AG04449 (cell line): ENCODE measurements around the gene KRTAP10-7.
"Not testable (repeated sequence)": the region's sequence is repeated elsewhere in the genome, so short reads cannot be mapped to it uniquely, and the experiment has no call there.

ENCODE experiments used
- CTCF ChIA-PET: fragments of 350-600 bp; formaldehyde crosslinking; extraction: SDS; loops from one replicate; lab custom pipeline; 2021; ENCODE audit warnings: antibody characterized with exemption; lab: Yijun Ruan, JAX
- POLR2A ChIA-PET: fragments of 400-600, 350-600 bp; formaldehyde crosslinking; extraction: SDS; loops from one replicate; lab custom pipeline; 2020; ENCODE audit warnings: antibody characterized with exemption, inconsistent platforms; lab: Yijun Ruan, JAX
- DNase-seq: peaks from one replicate; pipeline ENCODE4 v3.0.0-alpha.2; 2010; ENCODE audit warnings: low read depth, low spot score
- H3K4me3 ChIP-seq: 2 replicates; pipeline ENCODE4 v1.5.1; 2011; ENCODE audit warnings: low read depth, mild to moderate bottlenecking, control low read depth, low read length
- TF ChIP-seq, protein P1 (sequence below): IDR thresholded peaks from one replicate; pipeline ENCODE4 v1.5.1; 2011; ENCODE audit warnings: mild to moderate bottlenecking, moderate library complexity, low read length, control low read depth, inconsistent platforms; ENCODE audit not compliant: insufficient read depth; ENCODE audit errors: missing control alignments

KRTAP10-7 gene

DNA sequence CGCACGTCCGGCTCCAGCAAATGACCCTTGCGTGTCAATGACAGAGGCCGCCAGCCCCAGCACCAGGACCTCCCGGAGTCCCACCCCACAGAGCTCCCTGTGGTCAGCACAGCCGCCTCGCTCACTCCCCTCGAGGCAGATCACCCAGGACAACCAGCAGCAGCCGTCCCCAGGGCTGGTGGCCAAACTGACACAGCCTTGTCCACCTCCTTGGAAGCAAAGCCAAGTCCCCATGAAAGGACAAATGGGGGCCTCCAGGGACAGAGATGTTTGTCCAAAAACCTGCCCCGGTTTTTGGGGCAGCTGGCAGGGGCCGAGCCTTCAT is 38.9 kb downstream of the KRTAP10-7 start:
- TF ChIP-seq, protein P1, sequence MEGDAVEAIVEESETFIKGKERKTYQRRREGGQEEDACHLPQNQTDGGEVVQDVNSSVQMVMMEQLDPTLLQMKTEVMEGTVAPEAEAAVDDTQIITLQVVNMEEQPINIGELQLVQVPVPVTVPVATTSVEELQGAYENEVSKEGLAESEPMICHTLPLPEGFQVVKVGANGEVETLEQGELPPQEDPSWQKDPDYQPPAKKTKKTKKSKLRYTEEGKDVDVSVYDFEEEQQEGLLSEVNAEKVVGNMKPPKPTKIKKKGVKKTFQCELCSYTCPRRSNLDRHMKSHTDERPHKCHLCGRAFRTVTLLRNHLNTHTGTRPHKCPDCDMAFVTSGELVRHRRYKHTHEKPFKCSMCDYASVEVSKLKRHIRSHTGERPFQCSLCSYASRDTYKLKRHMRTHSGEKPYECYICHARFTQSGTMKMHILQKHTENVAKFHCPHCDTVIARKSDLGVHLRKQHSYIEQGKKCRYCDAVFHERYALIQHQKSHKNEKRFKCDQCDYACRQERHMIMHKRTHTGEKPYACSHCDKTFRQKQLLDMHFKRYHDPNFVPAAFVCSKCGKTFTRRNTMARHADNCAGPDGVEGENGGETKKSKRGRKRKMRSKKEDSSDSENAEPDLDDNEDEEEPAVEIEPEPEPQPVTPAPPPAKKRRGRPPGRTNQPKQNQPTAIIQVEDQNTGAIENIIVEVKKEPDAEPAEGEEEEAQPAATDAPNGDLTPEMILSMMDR = no peak
- no peak overlapping the region for H3K4me3 ChIP-seq
- ChIA-PET CTCF (no interaction called here), POLR2A (no interaction called here)
- no peak for DNase-seq

GRCh38 chr21:44640761-44641160 is 40.4 kb downstream of the KRTAP10-7 start:
- ChIA-PET POLR2A (no interaction called here), CTCF (no interaction called here)
- DNase-seq = no peak
- no peak overlapping the region for H3K4me3 ChIP-seq
- TF ChIP-seq, protein P1 = no peak

DNA sequence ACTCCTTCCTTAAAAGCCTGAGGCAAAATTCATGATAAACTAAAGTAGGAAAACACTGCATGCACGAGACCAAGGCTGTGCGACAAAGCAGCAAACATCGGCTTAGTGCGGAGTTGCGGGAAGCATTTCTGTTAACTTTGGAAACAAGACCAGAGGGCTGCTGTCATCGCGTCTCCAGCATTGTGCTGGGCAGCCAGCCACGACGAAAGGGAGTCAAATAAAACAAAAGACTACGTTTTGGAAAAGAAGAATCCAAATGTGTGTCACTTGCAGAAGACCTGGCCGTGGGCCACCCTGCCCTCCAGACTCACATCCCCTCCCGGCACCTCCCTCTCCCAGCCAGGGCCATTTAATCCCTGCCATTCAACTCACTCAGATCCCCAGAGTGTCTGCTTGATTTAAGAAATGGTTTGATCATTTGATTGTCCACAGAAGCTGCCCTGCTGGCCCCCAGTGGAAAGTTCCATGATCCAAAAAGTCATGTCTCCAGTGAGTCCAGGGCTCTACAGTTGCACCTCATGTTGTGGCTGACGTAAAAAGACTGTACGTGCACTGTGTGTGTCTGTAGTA is 43.4 kb downstream of the KRTAP10-7 start:
- no peak overlapping the region for H3K4me3 ChIP-seq
- TF ChIP-seq, protein P1 = no peak
- ChIA-PET POLR2A (no interaction called here), CTCF (no interaction called here)
- no peak for DNase-seq

DNA sequence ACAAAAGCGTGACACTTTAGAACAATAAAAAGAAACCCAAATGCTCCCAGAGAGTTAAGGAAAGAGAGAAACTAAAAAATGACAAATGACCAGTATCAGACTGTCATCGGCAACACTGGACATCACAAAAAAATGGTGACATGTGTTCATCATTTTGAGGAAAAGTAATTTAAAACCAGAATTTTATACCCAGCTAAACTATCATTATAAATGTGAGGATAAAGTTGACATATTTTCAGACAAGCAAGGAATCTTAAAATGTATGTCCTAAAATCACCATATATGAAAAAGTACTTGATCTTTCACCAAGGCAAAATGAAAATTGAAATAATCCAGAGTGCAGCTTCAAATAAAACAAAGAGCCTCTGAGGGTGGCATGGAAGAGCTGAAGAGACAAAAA is 44.5 kb downstream of the KRTAP10-7 start:
- CTCF ChIA-PET = interaction anchor here (0.9 kb wide), 1 partner anchor 11 kb away, joined by 3 read pairs; no protein-coding TSS in a partner anchor
- no peak for DNase-seq

GRCh38 chr21:44646366-44647221 is 46.2 kb downstream of the KRTAP10-7 start, which contains the start of gene KRTAP10-11:
TSS of gene KRTAP10-11 (plus strand) at chr21:44646414. CDS start at chr21:44646459, 45 bp downstream.
- POLR2A ChIA-PET, H3K4me3 ChIP-seq, DNase-seq, CTCF ChIA-PET: not testable (repeated sequence)

More for the DNA sequence above, 44.5 kb downstream of the KRTAP10-7 start:
- no peak overlapping the region for H3K4me3 ChIP-seq
- TF ChIP-seq, protein P1 = no peak
- POLR2A ChIA-PET = no interaction called here

GRCh38 chr21:44647222-44647552 is 46.8 kb downstream of the KRTAP10-7 start:
- CTCF ChIA-PET = no interaction called here
- TF ChIP-seq, protein P1 = no peak
- POLR2A ChIA-PET = no interaction called here
- no peak for DNase-seq
- no peak overlapping the region for H3K4me3 ChIP-seq
